ENCODE results near the gene RADIL.

The RADIL gene

GRCh38 chr7:4819560-4820404 is 63.7 kb downstream of the RADIL start:
- no peak for DNase-seq (ENCODE audit: insufficient read length, low spot score)
- no peak for TF ChIP-seq CTCF (IDR thresholded peaks at IDR 0.05; ENCODE audit: insufficient read depth, missing control alignments)
- no peak for FAIRE-seq

- TF ChIP-seq CTCF (IDR thresholded peaks at IDR 0.05; ENCODE audit: insufficient read depth, missing control alignments): no peak
- DNase-seq (ENCODE audit: insufficient read length, low spot score) (no peak), FAIRE-seq (no peak)
Measured at GRCh38 chr7:4818000-4818794, 65.3 kb downstream of the RADIL start.

- DNase-seq (ENCODE audit: insufficient read length, low spot score) (no peak), FAIRE-seq (no peak)
- no peak for TF ChIP-seq CTCF (IDR thresholded peaks at IDR 0.05; ENCODE audit: insufficient read depth, missing control alignments)
Measured at GRCh38 chr7:4817178-4817901, 66.2 kb downstream of the RADIL start.

GRCh38 chr7:4816419-4817080 is 67.0 kb downstream of the RADIL start:
- FAIRE-seq: no peak
- no peak for DNase-seq (ENCODE audit: insufficient read length, low spot score)
- no peak for TF ChIP-seq CTCF (IDR thresholded peaks at IDR 0.05; ENCODE audit: insufficient read depth, missing control alignments)

GRCh38 chr7:4815609-4816418 is 67.7 kb downstream of the RADIL start:
- no peak for TF ChIP-seq CTCF (IDR thresholded peaks at IDR 0.05; ENCODE audit: insufficient read depth, missing control alignments)
- DNase-seq (ENCODE audit: insufficient read length, low spot score) (no peak), FAIRE-seq (no peak)

- no peak for FAIRE-seq
- TF ChIP-seq CTCF (IDR thresholded peaks at IDR 0.05; ENCODE audit: insufficient read depth, missing control alignments): no peak
- DNase-seq (ENCODE audit: insufficient read length, low spot score): no peak
Measured at GRCh38 chr7:4815121-4815520, 68.4 kb downstream of the RADIL start.
